Progenitor cell of endocrine pancreas (in vitro differentiated cells): ENCODE measurements around the gene C1orf226. TPM values are rescaled to one million over a fixed set of nuclear protein-coding genes. Genes with fewer than 3 reads are reported as not detected.

Experiments used
- DNase-seq: peaks from one replicate; pipeline ENCODE4 v3.0.0; 2021; ENCODE audit warnings: low spot score; ENCODE audit not compliant: unreplicated experiment
- H3K27ac Mint-ChIP-seq: 2 replicates; pipeline ENCODE4 v1.8.0; 2021; ENCODE audit warnings: mild to moderate bottlenecking, moderate library complexity, mixed read lengths
- H3K27me3 Mint-ChIP-seq: 2 replicates; pipeline ENCODE4 v1.8.0; 2021; ENCODE audit warnings: mixed read lengths
- H3K36me3 Mint-ChIP-seq: 2 replicates; pipeline ENCODE4 v1.8.0; 2022; ENCODE audit warnings: mixed read lengths; ENCODE audit not compliant: insufficient read depth
- H3K4me1 Mint-ChIP-seq: 2 replicates; pipeline ENCODE4 v1.8.0; 2021; ENCODE audit warnings: low read depth, mixed read lengths
- H3K4me3 Mint-ChIP-seq: 2 replicates; pipeline ENCODE4 v1.8.0; 2021; ENCODE audit warnings: low read depth, mild to moderate bottlenecking, moderate library complexity, mixed read lengths
- H3K9me3 Mint-ChIP-seq: 2 replicates; pipeline ENCODE4 v1.8.0; 2021; ENCODE audit warnings: low read depth, mixed read lengths
- CTCF ChIP-seq: fragments of 200-600 bp; sonication (generic); IDR thresholded peaks from one replicate; pipeline ENCODE4 v1.5.0; 2021; ENCODE audit warnings: antibody characterized with exemption, mild to moderate bottlenecking; ENCODE audit not compliant: unreplicated experiment
- total RNA-seq: library from RNA; stranded (reverse); gene quantifications from 2 replicates; pipeline ENCODE4 v1.2.1, GENCODE V29; 2021

Gene C1orf226
- total RNA-seq, 1 donor from 2014 or later, result 6.5 TPM

GRCh38 chr1:162384601-162385279 is 3.2 kb downstream of the C1orf226 start:
- DNase-seq, result no peak
- H3K27ac Mint-ChIP-seq, result no peak overlapping the region
- H3K27me3 Mint-ChIP-seq, result no peaks in the 10 kb centered on the region
- no peaks in the 10 kb centered on the region for H3K9me3 Mint-ChIP-seq
- peaks cover 13% of the 10 kb centered on the region for H3K4me1 Mint-ChIP-seq
- H3K36me3 Mint-ChIP-seq, result no peaks in the 10 kb centered on the region
- TF ChIP-seq CTCF, result no peak
- no peak overlapping the region for H3K4me3 Mint-ChIP-seq

GRCh38 chr1:162385280-162385623 is 3.7 kb downstream of the C1orf226 start:
- Mint-ChIP-seq H3K4me1 (peaks cover 16% of the 10 kb centered on the region), H3K36me3 (no peaks in the 10 kb centered on the region), H3K27me3 (peaks cover under 1% of the 10 kb centered on the region), H3K9me3 (no peaks in the 10 kb centered on the region), H3K27ac (no peak overlapping the region), H3K4me3 (no peak overlapping the region)
- no peak for TF ChIP-seq CTCF
- DNase-seq, result no peak

GRCh38 chr1:162385702-162386101 is 4.2 kb downstream of the C1orf226 start:
- no peak for TF ChIP-seq CTCF
- Mint-ChIP-seq H3K9me3 (no peaks in the 10 kb centered on the region), H3K4me1 (peaks cover 19% of the 10 kb centered on the region), H3K27me3 (peaks cover 4% of the 10 kb centered on the region), H3K4me3 (no peak overlapping the region), H3K36me3 (no peaks in the 10 kb centered on the region), H3K27ac (no peak overlapping the region)
- no peak for DNase-seq

GRCh38 chr1:162386292-162387225 is 5.0 kb downstream of the C1orf226 start:
- H3K27ac Mint-ChIP-seq, result no peak overlapping the region
- H3K36me3 Mint-ChIP-seq, result no peaks in the 10 kb centered on the region
- no peak for DNase-seq
- peaks cover 4% of the 10 kb centered on the region for H3K27me3 Mint-ChIP-seq
- peaks cover 20% of the 10 kb centered on the region for H3K4me1 Mint-ChIP-seq
- H3K4me3 Mint-ChIP-seq, result no peak overlapping the region
- no peak for TF ChIP-seq CTCF
- H3K9me3 Mint-ChIP-seq, result no peaks in the 10 kb centered on the region

- no peak for TF ChIP-seq CTCF
- H3K27ac Mint-ChIP-seq, result no peak overlapping the region
- no peaks in the 10 kb centered on the region for H3K9me3 Mint-ChIP-seq
- no peak for DNase-seq
- H3K4me1 Mint-ChIP-seq, result peaks cover 20% of the 10 kb centered on the region
- H3K36me3 Mint-ChIP-seq, result no peaks in the 10 kb centered on the region
- no peak overlapping the region for H3K4me3 Mint-ChIP-seq
- H3K27me3 Mint-ChIP-seq, result peaks cover 4% of the 10 kb centered on the region
Observed at GRCh38 chr1:162387226-162388082, 5.9 kb downstream of the C1orf226 start.
